ES-I3 (cell line): Measurements from ENCODE around the gene CHCHD3.

Source experiments
- H3K36me3 ChIP-seq: 2 replicates; pipeline ENCODE4 v1.6.1; 2013; ENCODE audit warnings: mild to moderate bottlenecking, low read length, control low read depth, moderate library complexity; ENCODE audit not compliant: insufficient read depth
- H3K4me1 ChIP-seq: 2 replicates; pipeline ENCODE4 v1.6.1; 2013; ENCODE audit warnings: mild to moderate bottlenecking, control low read depth, low read length; ENCODE audit not compliant: insufficient read depth
- H3K9ac ChIP-seq: 2 replicates; pipeline ENCODE4 v1.6.1; 2013; ENCODE audit warnings: low read depth, mild to moderate bottlenecking, low read length, moderate library complexity
- H3K9me3 ChIP-seq: 2 replicates; pipeline ENCODE4 v1.6.1; 2013; ENCODE audit warnings: mild to moderate bottlenecking, low read length, moderate library complexity; ENCODE audit not compliant: control insufficient read depth, insufficient read depth

Gene CHCHD3

DNA sequence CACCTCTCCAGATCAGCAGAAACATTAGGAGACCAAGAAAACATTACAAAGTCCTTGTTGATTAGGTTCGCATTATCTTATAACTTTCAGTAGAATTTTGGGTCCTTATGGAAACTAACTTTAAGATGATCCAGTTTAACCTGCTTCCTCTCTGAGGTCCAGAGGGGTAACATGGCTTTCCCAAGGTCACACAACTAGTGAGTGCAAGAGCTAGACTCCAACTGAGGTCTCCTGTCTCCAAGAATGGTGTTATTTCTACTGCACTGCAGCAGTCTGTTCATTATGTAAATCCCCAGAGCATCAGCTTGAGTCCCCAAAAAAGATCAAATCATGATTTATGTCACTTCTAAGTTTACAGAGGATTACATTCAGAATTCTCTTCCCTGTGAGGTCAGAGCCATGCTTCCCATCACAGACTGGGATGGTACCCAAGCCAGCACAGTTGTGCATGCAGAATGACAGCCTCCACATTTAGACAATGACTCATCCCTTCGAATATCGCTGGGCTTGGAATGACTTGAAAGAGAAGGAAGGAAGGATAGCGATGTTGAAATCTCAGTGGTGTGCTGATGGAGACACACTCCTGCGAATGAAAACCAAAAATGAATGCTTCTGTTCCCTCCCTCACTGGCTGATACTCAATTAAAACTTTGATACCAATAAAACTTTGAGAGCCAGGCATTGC is 342.5 kb downstream of the CHCHD3 start:
- no peaks in the 10 kb centered on the region for H3K4me1 ChIP-seq
- peaks cover 3% of the 10 kb centered on the region; the same call in 1 of the 2 replicates for H3K9me3 ChIP-seq
- no peak overlapping the region for H3K9ac ChIP-seq
- no peaks in the 10 kb centered on the region for H3K36me3 ChIP-seq

DNA sequence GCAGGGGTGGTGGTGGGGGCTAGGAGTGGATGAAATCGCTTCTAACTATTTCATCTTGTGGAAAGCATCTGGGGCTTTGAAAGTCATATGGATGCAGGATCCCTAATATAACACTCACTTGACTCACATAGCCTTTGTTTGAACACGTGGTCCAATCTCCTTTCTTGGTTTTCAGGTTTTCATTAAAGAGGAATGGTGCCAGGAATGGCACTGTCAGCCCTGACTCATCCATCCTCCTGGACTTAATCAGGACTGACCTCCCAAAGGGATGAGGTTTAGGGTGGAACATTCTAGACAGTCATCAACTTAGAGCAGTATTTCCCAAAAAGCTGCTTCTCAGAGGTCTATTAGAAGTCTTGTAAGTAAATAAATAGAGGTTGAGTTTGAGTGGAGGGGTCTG is 343.6 kb downstream of the CHCHD3 start:
- Histone ChIP-seq H3K9ac (no peak overlapping the region), H3K4me1 (no peaks in the 10 kb centered on the region), H3K36me3 (no peaks in the 10 kb centered on the region), H3K9me3 (no peaks in the 10 kb centered on the region)

DNA sequence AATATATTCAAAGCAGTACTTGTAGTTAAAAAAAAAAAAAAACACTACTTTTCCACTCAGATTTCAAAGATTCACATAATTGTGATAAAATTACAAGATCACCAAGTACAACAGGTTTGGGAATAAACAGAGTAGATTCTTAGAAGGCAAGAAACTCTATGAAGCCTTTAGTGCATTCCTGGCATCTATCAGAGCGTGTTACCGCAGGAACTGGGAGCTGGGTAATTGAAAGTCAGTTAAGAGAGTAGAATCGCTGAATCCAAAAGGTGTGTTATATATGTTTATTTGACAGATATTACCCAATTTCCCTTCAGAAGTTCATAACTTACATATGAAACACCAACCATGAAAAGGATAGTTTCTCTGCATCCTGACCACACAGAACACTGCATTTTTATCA is 346.4 kb downstream of the CHCHD3 start:
- Histone ChIP-seq H3K9ac (no peak overlapping the region), H3K9me3 (no peaks in the 10 kb centered on the region), H3K36me3 (no peaks in the 10 kb centered on the region), H3K4me1 (no peaks in the 10 kb centered on the region)
